Activated effector memory CD4-positive, alpha-beta T cell treated with anti-CD3 and anti-CD28 coated beads, Interleukin-2, amount 50 U/mL, for 16 hours (primary cell): ENCODE results near the gene NOB1.
"Not testable (repeated sequence)": the region's sequence is repeated elsewhere in the genome, so short reads cannot be mapped to it uniquely, and the experiment has no call there.

ENCODE experiments used
- DNase-seq: peaks from one replicate; pipeline ENCODE4 v3.0.0-alpha.2; 2020

The NOB1 gene

DNA sequence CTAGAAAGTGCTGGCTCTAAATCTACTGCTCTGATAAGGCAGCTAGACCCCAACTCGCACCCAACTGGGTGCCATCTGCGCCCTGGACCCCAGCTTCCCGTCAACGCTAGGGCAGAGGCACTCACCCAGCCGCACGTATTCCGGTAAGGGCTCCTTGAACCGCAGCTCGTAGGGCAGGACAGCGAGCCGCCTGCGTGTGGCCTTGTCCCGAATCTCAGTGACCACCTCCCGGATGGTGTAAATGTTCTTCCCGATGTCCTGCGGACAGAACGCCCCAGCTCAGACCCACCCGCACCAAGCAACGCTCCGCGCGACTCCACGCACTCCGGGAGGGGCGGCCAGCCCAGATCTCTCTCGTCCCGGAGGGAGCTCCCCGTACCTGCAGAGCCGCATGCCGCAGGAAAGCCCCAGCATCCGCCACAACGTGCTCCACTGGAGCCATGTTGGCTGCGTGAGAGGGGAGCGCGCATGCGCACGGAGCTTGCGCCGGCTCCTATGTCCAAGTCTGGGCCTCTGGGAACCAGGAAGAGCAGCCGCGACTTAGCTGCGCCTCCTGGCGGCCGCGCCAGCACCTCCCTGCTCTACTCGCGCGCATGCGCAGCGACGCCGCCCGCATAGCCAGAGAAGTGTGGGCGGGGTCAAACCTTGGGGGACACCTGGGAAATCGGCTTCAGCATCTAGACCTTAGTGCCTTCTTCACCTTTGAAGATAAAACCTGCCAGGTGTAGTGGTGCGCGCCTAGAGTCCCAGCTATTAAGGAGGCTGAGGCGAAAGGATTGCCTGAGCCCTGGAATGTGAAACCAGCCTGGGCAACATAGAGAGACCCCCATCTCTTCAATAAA, at the start of gene NOB1:
Gene NOB1 (minus strand): TSS at position 458 of the 842 bp plus-strand sequence. CDS start 16 bp downstream, at position 442.
- DNase-seq, result peak; percentile 99

DNA sequence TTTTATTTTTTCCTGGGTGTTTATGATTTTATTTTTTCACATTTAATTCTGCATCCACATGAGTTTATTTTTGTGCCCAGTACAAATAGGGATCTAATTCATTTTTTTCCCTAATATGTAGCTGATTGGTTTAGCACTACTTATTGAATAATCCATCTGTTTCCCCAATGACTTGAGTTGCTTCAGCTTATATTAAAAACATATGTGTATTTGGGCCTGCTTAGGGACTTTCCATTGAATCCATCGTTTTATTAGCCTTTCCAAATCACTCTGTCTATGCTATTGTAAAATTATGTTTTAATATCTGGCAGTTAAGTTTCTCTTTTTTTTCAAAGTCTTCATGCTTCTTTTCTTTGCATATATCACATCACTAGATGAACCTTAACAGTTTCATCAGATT, 49.6 kb upstream of the NOB1 start:
- no peak for DNase-seq

DNA sequence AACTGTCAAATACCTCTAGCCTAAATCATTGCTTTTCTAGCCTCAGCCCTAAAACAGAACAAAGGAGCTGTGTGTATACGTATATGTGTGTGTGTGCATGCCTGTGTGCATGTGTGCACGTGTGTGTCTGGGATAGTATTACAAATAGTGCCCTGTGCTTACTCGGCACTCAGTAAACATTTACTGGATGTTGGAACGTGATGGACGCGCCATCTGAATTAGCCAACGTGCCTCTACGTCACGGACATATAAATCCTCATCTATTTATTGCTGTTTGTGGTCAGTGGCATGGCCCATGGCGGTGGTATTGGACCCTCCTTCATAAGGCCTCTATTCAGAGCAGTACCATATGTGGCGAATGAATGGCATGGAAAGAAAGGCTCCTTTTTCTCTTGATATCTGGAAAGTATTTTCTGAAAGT, 44.9 kb upstream of the NOB1 start:
- no peak for DNase-seq

DNA sequence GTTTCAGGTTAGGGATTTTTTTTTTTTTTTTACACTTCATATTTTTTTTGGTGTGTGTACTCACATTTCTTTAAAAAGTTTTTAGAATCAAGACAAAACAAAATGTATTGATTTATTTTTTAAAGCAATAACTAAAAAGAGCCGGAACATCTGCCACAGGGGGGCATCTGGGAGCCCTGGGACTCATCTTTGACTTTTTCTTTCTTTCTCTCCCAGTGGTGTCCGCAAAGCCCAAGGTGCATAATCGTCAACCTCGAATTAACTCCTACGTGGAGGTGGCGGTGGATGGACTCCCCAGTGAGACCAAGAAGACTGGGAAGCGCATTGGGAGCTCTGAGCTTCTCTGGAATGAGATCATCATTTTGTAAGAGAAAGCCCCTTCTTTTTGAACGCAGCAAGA, 43.7 kb upstream of the NOB1 start:
- DNase-seq, result no peak

DNA sequence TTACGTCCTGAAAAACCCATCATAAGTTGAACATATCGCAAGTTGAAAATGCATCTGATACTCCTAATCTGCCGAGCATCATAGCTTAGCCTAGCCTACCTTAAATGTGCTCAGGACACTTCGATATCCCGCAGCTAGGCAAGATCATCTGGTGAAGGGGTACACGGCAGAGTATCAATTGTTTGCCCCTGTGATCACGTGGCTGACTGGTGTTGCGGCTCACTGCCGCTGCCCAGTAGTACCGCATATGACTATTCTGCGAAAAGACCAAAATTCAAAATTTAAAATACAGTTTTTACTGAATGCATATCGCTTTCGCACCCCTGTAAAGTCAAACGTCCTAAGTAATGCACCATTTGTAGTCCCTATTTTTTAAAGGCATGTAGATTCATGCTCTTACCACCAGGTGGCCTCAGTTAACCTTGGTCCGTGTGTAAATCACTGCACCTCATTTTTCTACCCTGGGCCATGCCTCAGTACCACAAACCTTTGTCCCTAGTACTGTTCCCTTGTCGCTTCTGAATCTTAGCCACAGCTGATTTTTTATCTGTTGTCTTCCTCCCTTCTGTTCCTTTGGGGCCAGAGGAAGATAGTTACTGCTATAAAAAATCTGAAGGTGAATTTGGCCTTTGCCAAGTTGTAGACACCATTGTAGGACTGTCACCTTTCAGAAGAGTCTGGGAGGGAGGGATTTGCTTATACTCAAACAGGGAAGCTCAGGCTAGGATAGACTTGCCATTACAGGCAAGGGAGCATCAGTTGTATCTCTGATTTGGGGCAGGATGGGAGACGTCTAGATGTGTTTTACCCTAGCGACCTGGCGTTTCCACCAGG, 41.8 kb upstream of the NOB1 start:
- DNase-seq, result no peak

DNA sequence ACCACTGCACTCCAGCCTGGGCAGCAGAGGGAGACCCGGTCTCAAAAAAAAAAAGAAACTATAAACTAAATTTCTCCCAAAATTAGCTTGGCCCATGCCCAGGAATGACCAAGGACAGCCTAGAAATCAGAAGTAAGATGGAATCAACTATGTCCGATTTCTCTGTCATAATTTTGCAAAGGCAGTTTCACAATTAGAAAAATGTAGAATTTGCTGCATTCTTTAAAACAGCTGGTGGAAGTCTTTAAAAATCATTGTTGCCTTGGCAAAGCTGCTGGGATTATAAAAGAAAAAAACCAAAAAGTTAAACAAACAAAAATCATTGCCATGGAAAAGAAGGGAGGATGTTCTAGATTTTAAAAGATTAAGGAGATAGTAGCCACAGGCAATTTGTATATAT, 39.8 kb upstream of the NOB1 start:
- no peak for DNase-seq

DNA sequence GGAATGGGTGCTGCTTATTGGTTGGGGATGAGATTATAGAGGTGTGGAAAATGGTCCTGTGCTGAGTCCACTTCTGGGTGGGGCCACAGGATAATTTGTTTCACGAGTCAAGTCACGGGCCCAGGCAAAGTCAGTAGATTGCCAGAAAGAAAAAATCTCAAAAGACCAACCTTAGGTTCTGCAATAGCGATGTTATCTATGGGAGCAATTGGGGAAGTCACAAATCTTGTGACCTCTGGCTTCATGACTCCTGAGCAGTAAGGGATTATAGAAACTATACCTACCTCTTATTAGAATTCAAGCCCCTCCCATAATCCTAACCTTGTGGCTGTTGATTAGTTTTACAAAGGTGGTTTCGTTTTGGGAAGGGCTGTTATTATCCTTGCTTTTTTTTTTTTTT, 38.8 kb upstream of the NOB1 start:
- DNase-seq, result no peak

DNA sequence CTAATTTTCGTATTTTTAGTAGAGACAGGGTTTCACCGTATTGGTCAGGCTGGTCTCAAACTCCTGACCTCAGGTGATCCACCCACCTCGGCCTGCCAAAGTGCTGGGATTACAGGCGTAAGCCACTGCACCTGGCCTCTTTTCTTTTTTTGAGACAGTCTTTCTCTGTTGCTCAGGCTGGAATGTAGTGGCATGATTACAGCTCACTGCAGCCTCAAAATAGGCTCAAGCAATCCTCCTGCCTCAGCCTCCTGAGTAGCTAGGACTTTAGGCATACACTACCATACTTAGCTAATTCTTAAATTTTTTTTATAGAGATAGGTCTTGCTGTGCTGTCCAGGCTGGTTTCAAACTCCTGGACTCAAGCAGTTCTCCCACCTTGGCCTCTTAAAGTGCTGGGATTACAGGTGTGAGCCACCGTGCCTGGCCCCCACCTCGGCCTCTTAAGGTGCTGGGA, 36.7 kb upstream of the NOB1 start:
- not testable (repeated sequence) for DNase-seq

DNA sequence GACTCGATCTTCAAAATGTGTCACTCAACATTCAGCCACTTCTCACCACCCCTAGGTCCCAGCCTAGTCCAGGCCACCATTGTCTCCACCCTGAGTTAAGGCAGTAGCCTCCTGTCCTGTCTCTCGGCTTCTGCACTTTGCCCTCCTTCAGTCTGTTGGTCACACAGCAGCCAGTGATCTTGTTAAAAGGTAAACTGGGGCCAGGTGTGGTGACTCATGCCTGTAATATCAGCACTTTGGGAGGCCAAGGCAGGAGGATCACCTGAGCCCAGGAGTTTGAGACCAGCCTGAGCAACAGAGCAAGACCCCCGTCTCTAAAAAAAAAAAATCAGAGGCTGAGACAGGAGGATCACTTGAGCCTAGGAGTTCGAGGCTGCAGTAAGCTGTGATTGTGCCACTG, 33.2 kb upstream of the NOB1 start:
- DNase-seq, result no peak

DNA sequence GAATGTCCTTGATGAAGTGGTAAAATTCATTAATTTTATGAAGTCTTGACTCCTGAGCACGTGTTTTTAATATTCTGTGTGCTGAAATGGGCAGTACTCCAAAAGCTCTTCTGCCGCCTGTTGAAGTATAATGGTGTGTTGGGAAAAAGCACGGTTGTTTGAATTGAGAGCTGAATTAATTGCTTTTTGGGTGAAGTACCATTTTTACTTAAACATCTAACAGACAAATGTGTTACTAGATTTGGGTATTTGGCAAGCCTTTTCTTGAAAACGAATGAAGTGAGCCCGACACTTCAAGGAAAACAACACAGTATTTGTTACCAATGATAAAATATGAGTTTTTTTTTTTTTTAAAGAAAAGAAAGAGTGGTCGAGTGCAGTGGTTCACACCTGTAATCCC, 29.9 kb upstream of the NOB1 start:
- no peak for DNase-seq

DNA sequence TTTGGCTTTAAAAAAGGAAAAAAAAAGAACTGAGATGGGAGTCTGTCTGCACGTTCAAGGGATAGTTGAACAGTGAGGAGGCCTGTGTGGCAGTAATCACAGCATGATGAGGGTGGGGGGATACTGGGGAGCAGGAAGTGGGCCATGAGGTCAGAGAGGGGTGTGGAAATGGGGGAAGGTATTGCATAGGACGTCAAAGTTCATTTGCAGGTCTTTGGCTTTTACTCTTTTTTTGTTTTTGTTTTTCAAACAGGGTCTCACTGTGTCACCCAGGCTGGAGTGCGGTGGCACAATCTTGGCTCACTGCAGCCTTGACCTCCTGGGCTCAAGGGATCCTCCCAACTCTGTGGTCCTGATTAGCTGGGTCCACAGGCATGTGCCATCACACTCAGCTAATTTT, 26.4 kb upstream of the NOB1 start:
- DNase-seq, result no peak

DNA sequence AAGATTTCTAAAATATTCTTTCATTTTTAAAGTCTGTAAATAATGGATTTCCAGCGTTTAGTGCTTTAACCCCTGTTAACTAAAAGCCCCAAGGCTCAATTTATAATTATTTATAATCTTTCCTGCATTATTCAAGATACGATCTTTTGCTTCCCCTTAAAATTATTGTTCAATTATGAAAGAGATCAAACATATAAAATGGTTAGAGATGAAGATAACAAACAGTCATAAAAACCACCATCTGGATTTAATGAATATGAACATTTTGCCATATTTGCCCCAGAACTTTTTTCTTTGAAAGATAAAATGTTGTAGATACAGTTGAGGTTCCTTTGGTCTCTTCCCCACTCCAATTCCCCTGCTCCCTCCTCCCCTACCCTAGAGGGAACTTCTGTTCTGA, 25.0 kb upstream of the NOB1 start:
- no peak for DNase-seq

DNA sequence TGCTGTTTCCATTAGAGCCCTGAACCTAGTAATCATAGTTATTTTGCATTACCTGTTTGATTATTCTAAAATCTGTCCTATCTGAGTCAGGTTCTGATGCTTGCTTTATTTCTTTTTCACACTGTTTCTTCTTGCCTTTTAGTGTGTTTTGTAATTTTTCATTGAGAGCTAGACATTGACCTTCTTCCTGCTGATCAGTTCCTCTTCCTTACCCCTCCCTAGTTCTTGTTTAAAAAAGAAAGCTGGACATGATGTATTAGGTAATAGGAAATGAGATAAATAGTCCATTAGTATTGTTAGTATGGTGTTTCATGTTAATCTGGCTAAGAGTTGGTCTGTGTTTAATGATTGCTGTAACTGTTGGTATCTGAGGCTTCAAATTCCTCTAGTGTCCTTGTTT, 20.8 kb upstream of the NOB1 start:
- DNase-seq, result no peak

DNA sequence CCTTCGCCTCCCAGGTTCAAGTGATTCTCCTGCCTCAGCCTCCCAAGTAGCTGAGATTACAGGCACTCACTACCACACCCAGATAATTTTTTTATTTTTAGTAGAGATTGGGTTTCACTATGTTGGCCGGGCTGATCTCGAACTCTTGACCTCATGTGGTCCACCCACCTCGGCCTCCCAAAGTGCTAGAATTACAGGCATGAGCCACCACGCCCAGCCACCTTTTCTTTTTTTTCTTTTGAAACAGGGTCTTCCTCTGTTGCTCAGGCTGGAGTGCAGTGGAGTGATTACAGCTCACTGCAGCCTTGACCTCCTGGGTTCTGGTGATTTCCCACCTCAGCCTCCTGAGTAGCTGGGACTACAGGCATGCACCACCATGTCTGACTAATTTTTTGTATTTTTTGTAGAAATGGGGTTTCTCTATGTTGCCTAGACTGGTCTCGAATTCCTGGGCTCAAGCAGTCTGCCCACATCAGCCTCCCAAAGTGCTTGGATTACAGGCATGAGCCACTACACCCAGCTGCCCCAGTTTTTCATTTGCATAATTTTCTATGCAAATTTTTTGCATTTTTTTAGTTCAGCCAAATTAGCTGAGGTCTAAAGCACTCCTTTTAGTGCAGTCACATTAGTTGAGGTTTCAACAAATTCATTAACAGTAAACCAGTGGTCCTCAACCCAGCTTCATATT, 18.7 kb upstream of the NOB1 start:
- no peak for DNase-seq

DNA sequence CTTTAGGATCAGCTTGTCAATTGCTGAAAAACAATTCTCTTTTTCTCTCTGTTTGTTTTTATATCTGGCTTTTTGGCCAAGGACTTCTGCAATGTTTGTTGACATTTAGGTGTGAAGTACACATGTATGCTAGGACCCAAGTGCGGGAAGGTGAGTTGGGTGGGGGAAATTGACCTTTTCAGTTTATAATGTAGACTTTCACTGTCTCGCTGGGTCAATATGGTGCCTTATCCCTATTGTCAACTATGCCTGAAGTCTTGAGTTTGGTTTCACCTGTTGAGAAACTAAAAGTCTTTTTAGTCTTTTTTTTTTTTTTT, 16.9 kb upstream of the NOB1 start:
- DNase-seq, result no peak

DNA sequence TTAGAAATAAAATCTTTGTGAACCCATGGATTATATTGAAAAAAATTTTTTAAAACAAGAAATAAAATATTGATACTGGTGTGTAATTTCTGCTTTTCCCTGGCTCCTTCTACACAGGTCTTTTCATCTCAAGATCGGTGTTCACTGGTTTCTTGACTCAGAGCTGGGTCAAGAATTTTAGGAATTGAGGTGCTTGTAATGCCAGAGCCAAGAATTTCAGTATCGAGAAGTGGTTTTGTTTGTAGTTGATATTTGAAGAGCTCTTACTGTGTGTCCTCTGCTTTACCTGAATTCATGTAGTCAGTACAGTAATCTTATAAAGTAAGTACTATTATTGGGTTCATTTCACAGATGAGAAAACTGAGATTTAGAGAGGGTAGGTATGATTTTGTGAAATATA, 14.7 kb upstream of the NOB1 start:
- no peak for DNase-seq

DNA sequence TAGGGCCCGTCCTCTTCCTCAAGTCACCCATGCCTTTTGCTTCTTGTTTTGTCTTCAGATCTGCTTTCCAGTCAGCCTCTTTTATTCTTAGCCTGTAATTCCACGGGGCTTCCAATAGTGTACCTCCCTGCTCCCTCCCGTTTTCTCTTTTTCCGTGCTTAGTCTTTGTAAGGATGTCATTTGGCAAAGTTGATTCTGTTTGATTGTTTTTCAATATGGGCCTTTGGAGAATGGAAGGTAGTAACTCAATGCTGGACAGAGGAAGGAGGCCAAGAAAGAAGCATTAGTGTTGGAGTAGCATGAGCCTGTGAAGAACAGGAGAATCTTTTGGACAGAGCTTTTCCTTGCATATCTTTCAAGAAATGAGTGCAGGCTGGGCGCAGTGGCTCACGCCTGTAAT, 13.9 kb upstream of the NOB1 start:
- DNase-seq, result no peak

DNA sequence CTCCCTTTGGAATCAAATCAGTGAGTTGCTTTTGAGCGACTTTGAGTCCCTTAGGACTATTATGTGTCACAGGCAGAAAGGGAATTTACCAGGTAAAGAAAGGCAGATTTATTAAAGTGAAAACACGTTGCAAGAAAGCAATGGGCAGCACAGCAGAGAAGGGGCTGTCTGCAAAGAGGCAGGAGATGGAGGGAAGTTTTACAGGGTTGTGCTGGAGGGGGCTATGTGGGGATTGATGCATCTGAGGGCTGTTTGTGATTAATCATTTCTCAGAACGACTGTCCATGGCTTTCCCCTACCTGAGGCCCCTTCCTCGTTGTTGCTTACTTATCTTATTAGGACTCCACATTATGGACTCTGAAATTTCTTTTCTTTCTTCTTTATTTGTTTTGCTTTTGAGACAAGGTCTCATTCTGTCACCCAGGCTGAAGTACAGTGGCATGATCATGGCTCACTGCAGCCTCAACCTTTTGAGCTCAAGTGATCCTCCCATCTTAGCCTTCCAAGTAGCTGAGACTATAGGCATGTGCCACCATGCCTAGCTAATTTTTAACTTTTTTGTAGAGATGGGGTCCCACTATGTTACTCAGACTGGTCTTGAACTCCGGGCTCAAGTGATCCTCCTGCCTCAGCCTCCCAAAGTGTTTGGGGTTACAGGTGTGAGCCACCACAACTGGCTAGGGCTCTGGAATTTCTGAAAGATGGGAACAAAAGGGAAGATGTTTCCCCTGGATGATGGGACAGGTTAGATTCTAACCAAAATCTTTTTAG, 12.9 kb upstream of the NOB1 start:
- DNase-seq, result no peak

DNA sequence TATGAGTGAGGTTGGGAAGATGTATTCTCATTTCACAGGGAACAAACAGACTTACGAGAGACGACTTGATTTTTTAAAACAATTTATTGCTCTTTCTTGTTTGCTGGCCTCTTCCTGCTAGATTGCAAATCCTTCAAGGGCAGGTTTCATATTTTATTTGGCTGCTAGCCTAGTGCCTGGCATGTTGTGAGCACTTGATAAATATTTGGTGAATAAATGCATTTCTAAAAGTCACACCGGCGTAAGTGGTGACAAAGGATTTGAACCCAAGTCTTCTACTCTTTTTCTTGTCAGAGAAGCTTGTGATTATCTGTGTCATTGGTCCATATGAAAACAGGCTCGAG, 8.8 kb upstream of the NOB1 start:
- no peak for DNase-seq

DNA sequence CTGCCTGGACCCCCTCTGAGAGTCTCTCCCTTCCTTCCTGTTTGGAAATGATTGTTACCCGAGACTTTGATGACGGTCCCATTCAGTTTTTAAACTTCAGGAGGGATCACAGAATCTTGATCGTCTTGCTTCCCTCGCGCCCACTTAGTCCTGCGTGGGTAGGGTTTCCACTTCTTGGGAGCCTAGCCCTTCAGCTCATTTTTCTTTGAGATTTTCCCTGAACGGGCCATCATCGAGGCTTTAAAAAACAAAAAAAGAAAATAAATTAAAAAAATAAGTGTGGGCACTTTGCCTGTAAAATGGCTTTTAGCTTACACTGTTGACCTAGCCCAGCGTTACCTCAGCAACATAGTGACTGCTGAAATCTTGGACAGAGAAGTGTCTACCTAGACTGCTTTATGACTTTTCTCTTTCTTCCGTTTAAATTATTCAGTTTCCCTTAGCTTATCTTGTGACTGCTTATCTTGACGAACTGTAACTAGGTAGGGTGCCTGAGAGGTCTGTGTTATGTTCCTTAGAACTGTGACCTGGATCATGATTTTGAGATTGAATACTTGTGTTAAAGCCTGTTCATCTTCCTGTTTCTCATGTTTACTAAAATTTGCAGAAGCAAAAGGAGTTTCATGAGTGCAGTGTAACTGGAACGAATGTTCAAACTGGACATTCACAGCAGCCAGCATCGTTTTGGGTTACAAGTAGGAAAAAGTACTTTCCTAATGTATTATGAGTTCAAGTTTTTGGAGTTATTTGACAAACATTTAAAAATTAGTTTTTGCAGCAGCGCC, 8.3 kb upstream of the NOB1 start:
- no peak for DNase-seq

DNA sequence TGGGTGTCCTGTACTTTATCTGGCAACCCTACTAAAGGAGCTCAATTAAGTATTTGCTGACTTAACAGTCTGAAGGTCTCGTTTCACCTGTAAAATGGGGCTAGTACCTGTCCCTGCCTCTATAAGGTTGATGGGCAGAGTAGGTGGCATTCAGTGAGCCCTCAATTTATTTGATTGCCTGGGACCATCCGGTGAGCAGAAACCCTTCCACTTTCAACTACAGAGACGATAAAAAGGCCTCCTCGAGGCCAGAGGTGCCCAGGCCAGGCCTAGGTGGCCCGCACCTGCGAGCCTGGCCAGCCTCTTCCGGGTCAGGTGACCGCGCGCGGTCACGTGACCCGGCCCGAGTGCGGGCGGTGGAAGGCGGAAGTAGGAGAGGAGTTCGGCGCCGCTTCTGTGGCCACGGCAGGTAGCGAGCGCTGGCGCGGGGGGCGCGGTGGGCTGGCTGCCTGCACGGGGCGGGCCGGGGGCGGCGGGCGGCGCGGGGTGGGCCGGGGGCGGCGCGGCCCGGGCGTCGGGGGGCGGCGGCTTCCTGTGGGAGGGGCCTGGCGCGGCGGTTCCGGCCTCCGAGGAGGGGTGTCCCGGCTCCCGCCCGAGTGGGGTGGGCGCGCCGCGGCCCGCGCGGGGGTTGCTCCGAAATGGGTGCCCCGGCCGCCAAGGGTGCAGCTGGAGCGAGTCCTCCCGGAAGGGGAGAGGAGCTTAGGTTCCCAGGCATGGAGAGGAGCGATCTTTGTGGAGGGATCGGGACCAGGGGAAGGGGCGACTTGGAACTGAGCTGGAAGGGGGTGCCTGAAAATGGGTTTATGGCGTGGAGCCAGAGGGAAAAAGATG, 7.5 kb upstream of the NOB1 start, which contains the start of gene WWP2:
Gene WWP2 (plus strand): TSS at position 350 of the 831 bp plus-strand sequence. CDS start 24,679 bp downstream, outside the sequence.
- DNase-seq, result peak; percentile 92
